ENCODE measurements around the gene MYO18B.

The MYO18B gene

GRCh38 chr22:25777870-25778269 is 35.9 kb downstream of the MYO18B start:
- no peak for DNase-seq

DNA sequence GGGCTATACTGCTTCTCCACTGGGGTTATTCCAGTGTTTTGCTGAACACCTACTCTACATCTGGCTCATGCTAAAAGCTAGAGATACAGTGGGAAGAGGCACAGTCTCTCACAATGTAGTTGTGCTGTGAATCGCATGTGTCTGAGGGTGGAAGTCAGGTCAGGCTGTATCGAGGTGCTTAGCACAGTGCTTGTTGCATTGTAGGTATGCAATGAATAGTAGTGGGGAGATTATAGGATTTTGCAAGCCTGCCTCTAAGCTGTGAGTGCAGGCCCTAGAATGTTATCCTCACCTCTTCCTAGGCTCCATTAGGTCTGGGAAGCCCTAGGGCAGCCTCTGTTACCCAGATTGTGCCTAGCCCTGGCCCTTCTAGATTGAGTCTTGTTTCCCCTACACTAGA is 37.4 kb downstream of the MYO18B start:
- DNase-seq: no peak

- DNase-seq: no peak
Observed at GRCh38 chr22:25779890-25780289, 37.9 kb downstream of the MYO18B start.

DNA sequence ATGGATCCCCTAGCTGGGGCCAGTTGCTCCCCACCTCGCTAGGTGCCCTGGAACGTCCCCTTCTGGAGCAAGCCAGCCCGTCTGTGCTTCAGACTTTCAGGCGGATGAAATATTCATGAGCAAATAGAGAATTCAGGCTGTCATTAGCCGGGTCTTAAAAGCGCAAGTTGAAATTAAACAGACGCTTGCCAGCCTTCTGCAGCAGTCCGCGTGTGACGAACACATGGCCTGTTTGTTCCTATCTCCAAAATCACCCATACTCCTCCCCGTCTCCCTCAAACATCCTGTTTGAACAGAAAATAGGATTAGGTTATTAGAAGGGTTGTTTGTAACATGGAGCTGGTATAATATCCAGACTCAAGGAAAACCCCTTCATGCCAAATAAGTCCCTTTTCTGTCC is 38.7 kb downstream of the MYO18B start:
- DNase-seq: no peak

- DNase-seq: no peak
Observed at GRCh38 chr22:25781801-25782200, 39.8 kb downstream of the MYO18B start.

DNA sequence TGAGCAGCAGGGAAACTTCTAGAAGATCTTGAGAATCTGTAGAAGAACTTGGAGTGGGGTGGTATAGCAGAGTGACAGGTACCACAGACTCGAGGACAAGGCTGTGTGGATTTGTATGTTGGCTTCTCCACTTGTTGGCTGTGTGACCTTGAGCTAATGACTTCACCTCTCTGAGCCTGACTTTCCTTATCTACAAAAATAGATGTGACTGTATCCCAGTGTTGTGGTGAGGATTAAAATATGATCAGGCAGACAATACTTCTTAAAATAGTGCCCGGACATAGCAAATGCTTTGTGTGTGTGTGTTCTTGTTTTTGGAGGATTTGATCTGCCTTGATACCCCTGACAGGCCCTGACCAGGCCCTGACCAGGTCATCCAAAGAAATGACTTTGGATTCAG is 40.8 kb downstream of the MYO18B start:
- no peak for DNase-seq

DNA sequence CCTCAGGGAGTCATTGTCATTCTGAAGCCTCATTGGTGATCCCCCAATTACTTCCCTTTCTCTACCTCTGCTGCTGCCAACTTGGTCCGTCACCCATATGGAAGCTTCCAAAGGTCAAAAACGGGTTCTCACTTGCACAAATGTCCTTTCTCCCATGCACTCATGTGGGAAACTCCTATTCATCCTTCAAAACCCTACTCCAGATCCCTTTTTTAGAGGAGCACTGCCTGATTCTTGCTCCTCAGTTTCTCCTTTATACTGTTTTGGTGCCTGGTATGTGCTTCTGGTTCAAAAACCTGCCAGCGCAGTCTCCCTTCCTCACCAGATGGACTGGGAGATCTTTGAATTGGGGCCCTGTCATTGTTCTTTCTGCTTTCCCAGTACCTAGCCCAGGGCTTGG is 41.9 kb downstream of the MYO18B start:
- no peak for DNase-seq

GRCh38 chr22:25786165-25786564 is 44.2 kb downstream of the MYO18B start:
- DNase-seq: no peak

DNA sequence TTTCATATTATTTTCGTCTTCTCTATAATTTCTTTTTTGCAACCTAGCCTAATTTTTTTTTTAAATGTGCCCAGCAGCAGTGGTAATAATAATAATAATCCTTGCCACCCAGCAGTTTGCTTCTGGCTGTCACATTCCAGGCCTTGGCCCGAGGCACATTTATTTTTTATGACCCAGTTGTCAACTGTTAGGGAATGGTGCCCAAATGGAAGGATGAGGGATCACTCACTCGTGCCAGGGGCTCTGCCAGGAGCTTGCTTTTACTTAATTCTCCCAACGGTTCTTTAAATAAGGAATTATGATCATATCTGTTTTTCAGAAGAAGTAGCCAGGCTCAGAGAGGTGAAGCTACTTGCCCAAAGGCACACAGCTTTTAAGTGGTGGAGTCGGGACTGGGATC is 49.6 kb downstream of the MYO18B start:
- DNase-seq: no peak

DNA sequence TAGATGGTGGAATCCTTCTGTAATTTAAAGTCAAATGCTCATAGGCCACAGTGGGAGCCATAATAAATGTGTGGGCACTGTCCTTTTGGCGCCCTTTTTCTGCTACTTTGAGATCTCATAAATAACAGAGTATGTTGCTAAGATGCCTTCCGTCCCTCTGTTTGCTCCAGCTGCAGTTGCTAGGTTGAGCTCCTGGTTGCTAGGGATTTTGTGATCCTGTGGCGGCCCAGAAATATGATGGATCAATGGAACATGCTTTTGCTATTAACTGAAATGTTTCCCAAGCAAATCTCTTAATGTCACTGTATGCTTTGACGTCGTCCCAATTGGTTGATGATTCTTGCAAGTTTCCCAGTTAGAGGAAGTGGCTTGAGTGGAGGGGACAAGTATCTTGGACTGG is 53.5 kb downstream of the MYO18B start:
- no peak for DNase-seq

- no peak for DNase-seq
Observed at GRCh38 chr22:25797498-25798290, 55.7 kb downstream of the MYO18B start.

DNA sequence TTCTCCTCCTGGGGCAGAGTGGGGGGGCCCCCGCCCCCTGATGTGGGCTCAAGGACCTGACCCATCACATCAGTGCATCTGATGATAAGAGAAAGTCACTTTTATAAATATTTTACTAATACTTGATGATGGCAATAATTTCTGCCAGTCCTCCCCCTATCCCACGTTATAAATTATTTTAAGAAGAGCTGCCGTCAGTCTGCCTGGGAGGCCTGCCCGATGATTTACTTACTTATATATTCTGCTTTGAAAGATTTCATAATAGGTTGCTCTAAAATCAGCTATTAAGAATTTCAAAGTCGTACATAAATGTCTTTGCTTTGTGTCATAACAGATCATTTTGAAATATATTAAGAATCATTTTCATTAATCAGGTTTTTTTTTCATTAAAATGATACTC is 58.8 kb downstream of the MYO18B start:
- no peak for DNase-seq

DNA sequence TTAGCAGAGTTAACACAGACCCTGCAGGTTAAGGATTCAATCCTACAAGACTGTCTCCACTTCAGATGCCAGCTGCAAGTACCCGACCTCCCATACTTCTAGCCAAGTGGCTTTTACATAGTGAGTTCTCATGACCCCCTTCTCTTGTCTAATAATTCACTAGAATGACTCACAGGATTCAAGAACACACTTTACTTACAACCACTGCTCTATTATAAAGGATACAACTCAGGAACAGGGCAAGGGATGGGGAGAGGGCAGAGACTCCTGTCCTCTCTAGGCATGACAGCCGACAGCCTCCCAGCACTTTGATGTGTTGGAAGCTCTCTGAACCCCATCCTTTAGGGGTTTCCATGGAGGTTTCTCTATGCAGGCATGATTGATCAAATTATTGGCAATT is 60.0 kb downstream of the MYO18B start:
- no peak for DNase-seq

DNA sequence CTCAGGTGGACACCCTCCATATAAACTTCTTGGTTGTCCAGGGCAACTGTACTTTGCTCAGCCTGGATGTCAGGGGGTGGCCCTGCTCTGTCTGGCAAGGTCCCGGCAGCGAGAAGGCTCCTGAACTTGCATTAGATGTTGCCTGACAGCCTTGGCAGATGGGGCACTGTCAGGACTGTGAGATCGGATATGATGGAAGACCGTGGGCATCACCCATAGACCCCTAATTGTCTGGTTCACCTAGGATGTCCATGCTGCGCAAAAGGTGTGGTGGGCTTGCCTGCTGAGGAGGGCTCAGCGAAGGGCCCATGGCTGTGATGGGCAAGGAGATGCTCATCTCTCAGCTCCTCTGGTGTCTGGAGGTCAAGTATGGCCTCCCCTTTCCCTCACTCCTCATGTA is 62.7 kb downstream of the MYO18B start:
- no peak for DNase-seq

- no peak for DNase-seq
Observed at GRCh38 chr22:25806579-25806978, 64.6 kb downstream of the MYO18B start.

DNA sequence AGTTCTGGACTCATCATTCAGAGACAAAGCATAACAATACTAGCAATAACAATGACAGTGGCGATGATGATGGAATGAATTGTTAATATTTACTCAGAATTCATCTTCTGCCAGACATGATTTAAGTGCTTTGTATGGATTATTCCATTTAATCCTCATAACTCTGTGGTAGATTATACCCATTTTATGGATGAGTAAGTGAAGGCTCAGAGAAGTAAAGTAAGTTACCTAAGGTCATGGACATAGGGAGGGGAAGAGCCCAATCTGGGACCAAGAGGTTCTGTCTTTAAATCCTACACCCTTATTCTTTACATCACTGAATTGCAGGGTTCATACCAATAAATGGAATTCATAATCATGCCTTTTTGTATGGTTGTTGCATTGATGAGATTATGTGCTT is 72.7 kb downstream of the MYO18B start:
- DNase-seq: no peak

- DNase-seq: no peak
Observed at GRCh38 chr22:25815561-25815960, 73.6 kb downstream of the MYO18B start.

- DNase-seq: no peak
Observed at GRCh38 chr22:25816522-25817059, 74.6 kb downstream of the MYO18B start.

GRCh38 chr22:25817092-25817943 is 75.3 kb downstream of the MYO18B start:
- no peak for DNase-seq

DNA sequence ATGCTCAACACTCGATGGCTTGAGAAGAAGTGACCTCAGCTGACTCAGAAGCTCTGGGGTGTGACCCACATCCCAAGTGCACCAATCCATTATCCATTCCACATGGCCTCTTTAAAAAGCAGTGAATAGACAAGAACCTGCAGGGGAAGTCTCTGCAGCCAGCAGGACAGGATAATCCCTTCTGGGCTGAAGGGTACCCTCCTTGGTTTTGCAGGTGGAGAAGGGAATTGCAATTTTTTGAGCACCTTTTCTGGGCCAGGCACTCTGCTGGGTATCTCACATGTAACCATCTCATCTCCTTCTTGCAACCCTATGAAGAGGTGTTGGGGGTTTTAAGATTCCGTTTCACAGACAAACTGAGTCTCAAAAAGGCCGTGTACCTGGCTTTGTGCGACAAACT is 76.6 kb downstream of the MYO18B start:
- no peak for DNase-seq

- DNase-seq: no peak
Observed at GRCh38 chr22:25822344-25822743, 80.4 kb downstream of the MYO18B start.

GRCh38 chr22:25823276-25823675 is 81.3 kb downstream of the MYO18B start:
- DNase-seq: no peak

DNA sequence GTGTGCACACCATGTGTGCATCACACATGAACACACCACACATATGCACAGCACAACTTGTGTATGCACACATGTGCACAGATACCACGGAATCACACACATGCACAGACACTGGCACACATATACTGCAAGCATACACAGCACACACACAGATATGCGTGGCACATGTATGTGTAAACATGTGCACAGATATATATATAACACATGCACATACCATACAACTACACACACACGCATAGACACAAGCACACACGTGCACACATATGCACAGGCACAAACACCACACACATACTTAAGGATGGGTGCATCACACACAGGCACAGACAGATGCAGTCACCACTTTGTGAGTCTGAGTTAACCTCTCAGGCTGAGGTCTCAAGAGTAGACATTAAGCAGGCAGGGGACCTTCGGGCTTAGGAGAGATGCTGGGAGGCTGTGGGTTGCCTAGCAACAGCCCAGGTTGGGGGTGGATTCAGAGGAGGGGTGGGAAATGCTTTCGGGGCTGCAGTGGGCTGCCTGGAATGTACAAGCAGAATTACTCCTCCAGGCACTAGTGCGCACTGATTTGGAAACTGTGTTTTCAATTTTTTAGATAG is 82.9 kb downstream of the MYO18B start:
- DNase-seq: no peak

DNA sequence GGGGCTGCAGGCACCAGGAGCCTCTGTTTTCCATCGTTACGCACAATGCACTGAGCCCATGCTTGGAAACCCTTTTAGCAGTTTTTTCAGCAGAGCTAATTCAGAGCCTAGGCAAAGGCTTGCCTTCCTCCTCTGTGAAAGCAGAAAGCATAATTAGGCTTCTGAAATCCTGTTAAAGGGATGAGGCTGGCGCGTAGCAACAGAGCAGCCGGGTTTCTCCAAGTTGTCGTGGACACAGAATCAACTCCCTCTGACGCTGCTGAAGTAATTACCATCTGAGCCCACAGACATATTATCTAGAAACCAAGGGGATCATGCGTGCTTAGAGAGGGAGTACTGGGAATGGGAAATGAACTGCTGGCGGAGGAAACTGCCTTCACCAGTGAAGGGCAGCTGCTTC is 85.4 kb downstream of the MYO18B start:
- no peak for DNase-seq

All from stimulated activated CD8-positive, alpha-beta memory T cell treated with anti-CD3 and anti-CD28 coated beads, Interleukin-4, amount 100 ng/mL, for 48 hours (primary cell).